Activated gamma-delta T cell treated with anti-CD3 and anti-CD28 coated beads, Interleukin-2, amount 50 U/mL, for 16 hours (primary cell): ENCODE data around the gene WDR73.
"Not testable (repeated sequence)": the region's sequence is repeated elsewhere in the genome, so short reads cannot be mapped to it uniquely, and the experiment has no call there.

Experiments
- DNase-seq: peaks from one replicate; pipeline ENCODE4 v3.0.0-alpha.2; 2020; ENCODE audit warnings: low read depth

The WDR73 gene

GRCh38 chr15:84653910-84654688 is at the start of gene WDR73:
Gene WDR73, minus strand, starts transcription at chr15:84654283. Its CDS starts 9 bp downstream, at chr15:84654274.
- DNase-seq = peak; percentile 98

DNA sequence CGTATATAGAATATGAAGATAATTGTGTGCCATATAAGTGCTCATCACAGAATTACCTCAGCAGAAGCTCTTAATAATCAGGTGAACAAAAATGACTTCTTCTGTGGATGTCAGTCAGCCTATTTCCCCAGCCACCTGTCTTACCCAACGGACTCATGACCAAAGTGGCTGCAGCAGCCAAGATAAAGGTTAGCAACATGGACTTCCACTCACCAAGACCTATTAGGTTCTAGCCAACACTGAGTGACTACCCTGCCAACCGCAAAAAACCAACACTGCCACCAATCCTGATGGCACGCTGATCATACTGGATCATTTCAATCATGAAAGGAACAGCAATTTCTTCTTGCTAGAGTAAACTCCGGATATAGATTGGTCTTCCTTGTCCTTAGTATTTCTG is 49.7 kb upstream of the WDR73 start:
- no peak for DNase-seq

DNA sequence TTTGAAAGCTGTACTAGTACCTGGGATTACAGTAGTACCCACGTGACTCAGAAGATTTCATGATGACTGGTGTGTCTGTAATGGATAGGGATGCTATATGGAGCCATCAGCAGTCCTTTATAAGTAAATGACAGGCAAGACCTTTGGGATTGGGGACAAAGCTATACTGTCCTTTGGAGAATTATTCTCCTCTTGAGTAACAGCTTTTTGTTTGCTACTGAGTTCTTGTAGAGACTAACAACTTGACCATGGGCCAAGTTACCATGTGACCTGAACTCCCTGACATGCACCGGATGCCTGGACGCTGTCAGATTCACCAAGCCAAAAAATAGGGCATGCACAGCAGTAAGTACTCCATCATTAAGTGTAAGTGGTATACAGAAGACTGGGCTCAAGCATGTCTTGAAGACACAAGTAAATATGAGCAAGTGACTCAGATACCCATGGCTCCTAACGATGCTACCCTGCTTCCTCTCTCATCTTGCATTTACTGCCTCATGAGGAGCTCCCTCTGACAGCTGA is 48.9 kb upstream of the WDR73 start:
- DNase-seq = no peak

GRCh38 chr15:84699538-84700191 is 45.6 kb upstream of the WDR73 start:
- DNase-seq = no peak

- DNase-seq = no peak
Observed at GRCh38 chr15:84697236-84697990, 43.3 kb upstream of the WDR73 start.

GRCh38 chr15:84696757-84697156 is 42.7 kb upstream of the WDR73 start:
- DNase-seq = no peak

GRCh38 chr15:84690342-84690741 is 36.3 kb upstream of the WDR73 start:
- DNase-seq = no peak

GRCh38 chr15:84689858-84690257 is 35.8 kb upstream of the WDR73 start:
- DNase-seq = no peak

GRCh38 chr15:84686446-84686845 is 32.4 kb upstream of the WDR73 start:
- DNase-seq = not testable (repeated sequence)

DNA sequence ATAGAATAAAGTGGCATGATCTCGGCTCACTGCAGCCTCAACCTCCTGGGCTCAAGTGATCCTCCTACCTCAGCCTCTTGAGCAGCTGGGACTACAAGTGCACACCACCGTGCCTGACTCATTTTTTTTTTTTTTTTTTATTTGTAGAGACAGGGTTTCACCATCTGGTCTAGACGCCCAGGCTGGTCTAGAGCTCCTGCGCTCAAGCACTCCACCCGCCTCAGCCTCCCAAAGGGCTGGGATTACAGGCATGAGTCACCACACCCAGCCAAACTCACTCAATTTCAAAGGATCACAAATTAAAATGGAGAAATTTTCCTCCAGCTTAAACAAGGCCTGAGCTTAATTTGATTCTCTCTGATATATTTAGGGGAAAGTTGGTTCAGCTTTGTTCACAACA is 31.2 kb upstream of the WDR73 start:
- no peak for DNase-seq

DNA sequence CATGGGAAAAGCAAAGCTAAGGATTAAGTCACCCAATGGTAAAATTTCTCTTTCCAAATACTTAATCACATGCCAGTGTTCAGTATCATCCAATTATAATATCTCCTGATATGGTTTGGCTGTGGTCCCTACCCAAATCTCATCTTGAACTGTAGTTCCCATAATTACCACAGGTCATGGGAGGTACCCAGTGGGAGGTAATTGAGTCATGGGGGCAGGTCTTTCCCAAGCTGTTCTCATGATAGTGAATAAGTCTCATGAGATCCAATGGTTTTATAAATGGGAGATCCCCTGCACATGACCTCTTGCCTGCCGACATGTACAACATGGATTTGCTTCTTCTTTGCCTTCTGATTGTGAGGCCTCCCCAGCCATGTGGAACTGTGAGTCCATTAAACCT is 30.0 kb upstream of the WDR73 start:
- DNase-seq = no peak

DNA sequence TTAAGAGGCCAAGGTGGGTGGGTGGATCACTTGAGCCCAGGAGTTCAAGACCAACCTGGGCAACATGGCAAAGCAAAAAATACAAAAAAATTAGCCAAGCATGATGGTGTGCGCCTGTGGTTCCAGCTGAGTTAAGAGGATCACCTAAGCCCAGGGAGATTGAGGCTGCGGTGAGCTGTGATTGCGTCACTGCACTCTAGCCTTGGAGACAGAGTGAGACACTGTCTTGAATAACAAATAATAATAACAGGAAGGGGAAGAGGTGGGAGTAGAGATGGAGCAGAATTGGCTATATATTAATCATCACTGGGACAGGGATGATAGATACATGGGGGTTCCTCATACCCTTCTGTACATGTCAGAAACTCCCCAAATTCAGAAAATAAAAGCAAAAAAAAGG is 27.7 kb upstream of the WDR73 start:
- DNase-seq = no peak

DNA sequence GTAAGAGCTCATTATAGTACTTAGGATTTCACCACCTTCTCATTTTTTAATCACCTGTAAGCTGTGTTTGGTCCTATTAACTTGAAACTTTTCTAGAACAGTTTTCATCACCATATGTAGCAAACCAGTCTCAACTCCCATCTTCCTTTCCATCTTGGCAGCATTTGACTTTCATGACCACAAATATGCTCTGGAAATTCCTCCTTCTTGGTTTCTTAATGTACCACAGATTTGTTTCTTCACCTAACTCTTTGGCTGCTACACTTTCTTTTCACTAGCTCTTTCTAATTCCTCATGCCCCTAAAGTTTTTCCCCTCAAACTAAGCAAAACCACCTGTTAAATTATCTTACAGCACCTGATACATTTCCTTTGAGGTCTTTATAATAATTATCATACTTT is 17.1 kb upstream of the WDR73 start:
- DNase-seq = no peak

DNA sequence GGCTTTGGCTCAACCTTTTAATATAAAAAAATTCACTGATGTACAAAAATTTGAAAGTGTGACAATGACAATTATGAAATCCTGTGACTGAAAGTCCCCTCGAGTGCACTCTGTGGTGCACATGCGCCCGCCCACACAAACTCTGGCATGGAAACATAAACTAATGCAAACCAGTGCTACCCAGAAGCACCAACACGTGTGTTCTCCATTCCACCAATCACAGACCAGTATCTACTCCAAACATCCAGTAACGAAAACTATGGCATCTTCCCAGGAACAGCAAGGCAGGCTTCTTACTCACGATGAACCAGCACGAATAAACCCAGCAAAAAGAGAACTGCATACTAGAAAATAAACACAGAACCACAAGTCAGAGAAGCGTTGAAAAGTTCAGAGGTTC is 15.6 kb upstream of the WDR73 start:
- DNase-seq = no peak

GRCh38 chr15:84668221-84668982 is 14.3 kb upstream of the WDR73 start:
- DNase-seq = no peak

GRCh38 chr15:84666373-84666772 is 12.3 kb upstream of the WDR73 start:
- DNase-seq = no peak

GRCh38 chr15:84661001-84661400 is 6.9 kb upstream of the WDR73 start:
- no peak for DNase-seq

DNA sequence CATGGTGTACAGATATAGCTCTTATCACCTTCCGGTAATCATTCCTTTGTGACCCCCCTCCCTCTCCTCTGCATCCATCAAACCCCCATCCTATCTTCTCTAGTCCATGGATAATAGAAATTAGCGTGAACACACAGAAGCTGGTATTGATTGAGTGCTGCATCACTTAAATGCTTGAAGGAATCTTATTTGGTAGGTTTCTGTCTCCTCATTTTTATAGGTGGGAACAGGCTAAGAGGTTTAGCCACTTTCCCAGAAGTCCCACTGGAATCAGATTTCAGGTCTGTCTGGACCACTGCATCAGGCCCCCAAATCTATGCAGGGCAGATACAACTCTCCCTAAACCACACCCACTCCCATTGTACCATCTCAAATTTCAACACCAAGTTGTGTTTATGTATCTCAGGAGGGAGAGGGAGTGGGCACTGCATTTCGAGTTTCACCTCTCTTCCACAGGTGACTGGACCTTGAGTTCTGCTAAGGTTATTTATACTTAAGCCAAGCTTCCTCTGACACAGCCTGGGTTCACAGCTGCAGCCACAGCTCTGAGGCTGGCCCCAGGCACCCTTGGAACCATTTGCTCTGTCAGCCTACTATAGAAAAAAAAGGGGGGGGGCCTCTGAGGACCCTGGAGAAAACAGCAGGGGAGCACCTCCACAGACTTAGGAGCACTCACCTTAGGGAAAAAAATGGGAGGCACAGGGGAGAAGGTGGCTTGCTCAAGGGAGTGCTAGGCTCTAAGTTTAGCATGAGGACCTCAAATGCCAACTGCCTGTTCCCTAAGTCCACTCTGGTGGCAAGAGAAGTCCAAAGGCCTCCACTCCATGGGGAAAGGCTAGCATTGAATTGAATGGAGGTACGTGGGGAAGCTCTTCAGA is 6.1 kb upstream of the WDR73 start:
- DNase-seq = no peak

- no peak for DNase-seq
Observed at GRCh38 chr15:84658788-84659411, 4.8 kb upstream of the WDR73 start.

DNA sequence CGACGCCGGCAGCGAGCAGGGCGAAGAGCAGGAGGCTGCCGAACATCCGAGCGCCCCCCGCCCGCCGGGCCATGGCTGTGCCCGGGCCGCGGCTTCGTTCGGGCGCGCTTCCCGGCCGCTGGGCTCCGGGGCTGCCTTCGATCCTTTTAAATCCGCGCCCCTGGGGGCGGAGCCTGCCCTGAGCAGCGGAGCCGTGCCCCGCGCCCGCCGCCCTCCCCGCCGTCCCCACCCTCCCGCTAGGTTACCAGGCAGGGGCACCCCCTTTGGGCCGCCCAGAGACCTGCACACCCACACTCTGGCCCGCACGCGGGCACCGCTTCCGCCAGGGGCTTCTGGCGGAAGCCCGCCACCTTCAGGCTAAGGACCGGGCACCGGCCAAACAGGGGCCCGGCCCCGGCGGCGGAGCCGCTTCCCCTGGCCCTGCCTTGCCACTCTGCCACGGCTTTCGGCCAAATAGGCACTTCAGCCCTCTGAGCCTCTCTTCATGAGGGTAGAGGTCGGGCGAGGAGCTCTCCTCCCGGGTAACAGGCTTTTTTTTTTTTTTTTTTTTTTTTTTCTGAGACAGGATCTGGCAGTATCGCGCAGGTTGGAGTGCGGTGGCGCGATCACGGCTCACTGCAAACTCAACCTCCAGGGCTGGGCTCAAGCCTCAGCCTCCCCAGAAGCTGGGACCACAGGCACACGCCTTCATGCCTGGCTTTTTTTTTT is 4.2 kb upstream of the WDR73 start, which contains the start of gene NMB:
Gene NMB, minus strand, starts transcription at position 120 of the 708 bp plus-strand sequence. Its CDS starts 47 bp downstream, at position 73.
- peak; percentile 79 for DNase-seq
